Sigmoid colon (tissue), 7 donors: ENCODE measurements around the gene TMEM109. TPM values are rescaled to one million over a fixed set of nuclear protein-coding genes. Genes with fewer than 3 reads are reported as not detected.

Experiments
- DNase-seq: peaks from one replicate; pipeline ENCODE4 v3.0.0-alpha.2; 2019
- H3K27ac ChIP-seq, 4 donors: fragments of 200-600 bp; sonication (generic); one replicate each; pipeline ENCODE4 v1.5.1; 2016 to 2019; ENCODE audit warnings: mild to moderate bottlenecking in 1 of 4
- H3K27me3 ChIP-seq, 3 donors: fragments of 200-600 bp; sonication (generic); one replicate each; pipeline ENCODE4 v1.5.1; 2019; ENCODE audit warnings: mild to moderate bottlenecking in 1 of 3
- H3K36me3 ChIP-seq, 4 donors: fragments of 200-600 bp; sonication (generic); one replicate each; pipeline ENCODE4 v1.5.1; 2016 to 2019
- H3K4me1 ChIP-seq, 4 donors: fragments of 200-600 bp; sonication (generic); one replicate each; pipeline ENCODE4 v1.5.1; 2017 to 2019
- H3K4me3 ChIP-seq, 4 donors: fragments of 200-600 bp; sonication (generic); one replicate each; pipeline ENCODE4 v1.5.1; 2017 to 2019; ENCODE audit warnings: mild to moderate bottlenecking in 2 of 4, moderate library complexity in 1 of 4
- H3K9me3 ChIP-seq, 4 donors: fragments of 200-600 bp in 3 of 4; sonication (generic) in 3 of 4; one replicate each; pipeline versions ENCODE4 v1.5.1 to v1.6.1; 2013 to 2019
- CTCF ChIP-seq, 4 experiments: fragments of 450-650 bp in 3 of 4; fragments of 200-600 bp in 1 of 4; IDR thresholded peaks; one replicate each; pipeline ENCODE4 v1.5.1; 2016 to 2019; ENCODE audit warnings: antibody characterized with exemption in 4 of 4, mild to moderate bottlenecking in 3 of 4, moderate library complexity in 2 of 4
- EP300 ChIP-seq, 4 donors: sonication (generic); formaldehyde crosslinking; IDR thresholded peaks; one replicate each; pipeline ENCODE4 v1.6.1; 2017; ENCODE audit warnings: antibody characterized with exemption in 4 of 4
- POLR2A ChIP-seq, 2 donors: fragments of 450-650 bp; IDR thresholded peaks; one replicate each; pipeline ENCODE4 v1.6.1; 2016; ENCODE audit warnings: antibody characterized with exemption in 2 of 2, mild to moderate bottlenecking in 2 of 2, moderate library complexity in 2 of 2
- POLR2AphosphoS5 ChIP-seq, 4 donors: sonication (generic); formaldehyde crosslinking; IDR thresholded peaks; one replicate each; pipeline ENCODE4 v1.6.1; 2017; ENCODE audit warnings: antibody characterized with exemption in 4 of 4
- WGBS, 2 donors: extraction: QIAGEN DNeasy Blood & Tissue Kit; methylation state at CpG; one replicate each; pipeline ENCODE4 v1.1.7; 2013; 5-methylcytosine and 5-hydroxymethylcytosine counted together
- intact Hi-C: fragments of 100-400 bp; cut with DNase I; formaldehyde crosslinking; loops from one replicate; pipeline ENCODE4 v1.15.1; 2023
- polyA plus RNA-seq, 3 donors: library from polyadenylated mRNA; stranded (reverse); fragments of 200-250 nt; gene quantifications; one replicate each; pipeline ENCODE4 v1.2.3, GENCODE V29; 2013
- total RNA-seq, 4 donors: library from RNA; depleted of rRNA; stranded (reverse); fragments of >200 nt; gene quantifications; one replicate each; pipeline ENCODE4 v1.1.0, GENCODE V29; 2016
- donor health status: healthy with polysubstance abuse.
- donor health status: Bipolar disorder and iron deficiency.
- donor health status: healthy.

The TMEM109 gene
- total and polyA plus RNA-seq, 7 donors: 16.2 to 115 (median 86.2) TPM

GRCh38 chr11:60929764-60930163 lies 15.8 kb downstream of the TMEM109 start:
- WGBS, 2 donors: 81 to 84% methylated on average over 4 of the region's 4 CpGs
- H3K4me1 ChIP-seq: peaks cover 0 to 8% (median 6%) of the 10 kb centered on the region in 4 donors
- intact Hi-C loops: no loop called here

GRCh38 chr11:60930394-60930793 lies 16.4 kb downstream of the TMEM109 start:
- Histone ChIP-seq H3K36me3 (no peaks in the 10 kb centered on the region), H3K27ac (no peak overlapping the region), H3K4me3 (no peak overlapping the region), H3K4me1 (peaks cover 0 to 1% (median under 1%) of the 10 kb centered on the region in 4 donors), H3K27me3 (peaks cover 0 to 3% (median 0%) of the 10 kb centered on the region in 3 donors), H3K9me3 (no peaks in the 10 kb centered on the region)
- no peak for TF ChIP-seq CTCF (IDR thresholded peaks at IDR 0.05)
- TF ChIP-seq EP300 (IDR thresholded peaks at IDR 0.05): no peak
- no peak for TF ChIP-seq POLR2AphosphoS5 (IDR thresholded peaks at IDR 0.05)
- no peak for TF ChIP-seq POLR2A (IDR thresholded peaks at IDR 0.05)
- no peak for DNase-seq
- intact Hi-C loops: no loop called here
- 93 to 94% methylated on average over 4 of the region's 4 CpGs for WGBS, 2 donors

More at GRCh38 chr11:60929764-60930163, 15.8 kb downstream of the TMEM109 start:
- H3K27ac ChIP-seq: no peak overlapping the region
- no peak for DNase-seq
- TF ChIP-seq POLR2A (IDR thresholded peaks at IDR 0.05): no peak
- TF ChIP-seq EP300 (IDR thresholded peaks at IDR 0.05): no peak
- TF ChIP-seq POLR2AphosphoS5 (IDR thresholded peaks at IDR 0.05): no peak
- TF ChIP-seq CTCF (IDR thresholded peaks at IDR 0.05): no peak
- no peaks in the 10 kb centered on the region for H3K36me3 ChIP-seq
- H3K4me3 ChIP-seq: no peak overlapping the region
- no peaks in the 10 kb centered on the region for H3K9me3 ChIP-seq
- H3K27me3 ChIP-seq: peaks cover 5 to 10% (median 6%) of the 10 kb centered on the region in 3 donors

- Histone ChIP-seq H3K27ac (no peak overlapping the region), H3K4me1 (peaks cover 0 to 5% (median 0%) of the 10 kb centered on the region in 4 donors), H3K9me3 (no peaks in the 10 kb centered on the region), H3K4me3 (no peak overlapping the region), H3K36me3 (no peaks in the 10 kb centered on the region), H3K27me3 (no peaks in the 10 kb centered on the region)
- DNase-seq: no peak
- intact Hi-C loops: no loop called here
- WGBS, 2 donors: 69 to 91% methylated on average over 9 of the region's 9 CpGs
- TF ChIP-seq CTCF (IDR thresholded peaks at IDR 0.05): no peak
- no peak for TF ChIP-seq POLR2AphosphoS5 (IDR thresholded peaks at IDR 0.05)
- no peak for TF ChIP-seq EP300 (IDR thresholded peaks at IDR 0.05)
- TF ChIP-seq POLR2A (IDR thresholded peaks at IDR 0.05): no peak
Measured at GRCh38 chr11:60931917-60932316, 18.0 kb downstream of the TMEM109 start.

GRCh38 chr11:60932605-60933356 lies 18.8 kb downstream of the TMEM109 start:
- 78% methylated on average over 5 of the region's 5 CpGs for WGBS, 2 donors
- Histone ChIP-seq H3K27ac (no peak overlapping the region), H3K9me3 (no peaks in the 10 kb centered on the region), H3K27me3 (no peaks in the 10 kb centered on the region), H3K4me1 (peaks cover 0 to 6% (median 0%) of the 10 kb centered on the region in 4 donors), H3K4me3 (no peak overlapping the region), H3K36me3 (peaks cover 0 to 5% (median 0%) of the 10 kb centered on the region in 4 donors)
- intact Hi-C loops: no loop called here
- no peak for TF ChIP-seq POLR2AphosphoS5 (IDR thresholded peaks at IDR 0.05)
- TF ChIP-seq EP300 (IDR thresholded peaks at IDR 0.05): no peak
- TF ChIP-seq POLR2A (IDR thresholded peaks at IDR 0.05): no peak
- TF ChIP-seq CTCF (IDR thresholded peaks at IDR 0.05): no peak
- no peak for DNase-seq
